HCT116 (cell line): ENCODE results near the gene FRRS1. TPM values are rescaled to one million over a fixed set of nuclear protein-coding genes. Genes with fewer than 3 reads are reported as not detected.

Source experiments
- ATAC-seq: fragments of 200-7000 bp; cut with Tn5 transposase; 2 replicates; pipeline ENCODE4 v1.9.1; 2020; ENCODE audit warnings: mild to moderate bottlenecking, moderate library complexity
- BruUV-seq: library from RNA; stranded (reverse); fragments of 400-500 nt; replicated peaks from 2 replicates; lab custom pipeline; 2021; lab: Mats Ljungman, UMichigan
- CTCF ChIA-PET: fragments of 300-600 bp; sonication (Branson Sonifier 250); formaldehyde crosslinking; loops from one replicate; lab custom pipeline; 2021; ENCODE audit warnings: antibody characterized with exemption; lab: Charles Lee
- POLR2A ChIA-PET: fragments of 300-600, 350-600 bp; sonication (Branson Sonifier 250); formaldehyde crosslinking; loops from one replicate; lab custom pipeline; 2021; ENCODE audit warnings: antibody characterized with exemption; lab: Charles Lee
- RAD21 ChIA-PET, 2 experiments: fragments of 300-600 bp; sonication (Branson Sonifier 250); formaldehyde crosslinking; loops; one replicate each; lab custom pipeline; 2023; ENCODE audit warnings: low total read pairs in 2 of 2; ENCODE audit not compliant: uncharacterized antibody in 2 of 2, unreplicated experiment in 2 of 2, low non-redundant PET in 1 of 2; lab: Charles Lee
- DNase-seq: peaks from one replicate; pipeline ENCODE4 v3.0.0-alpha.2; 2010; ENCODE audit warnings: low read depth, low spot score
- H2AFZ ChIP-seq: fragments of 200-600 bp; shearing (Covaris generic), sonication (generic); 2 replicates; pipeline ENCODE4 v1.6.1; 2017; ENCODE audit warnings: low read depth, mixed run types, mixed read lengths, antibody characterized with exemption, low read length; ENCODE audit not compliant: poor library complexity, severe bottlenecking
- H3K27ac ChIP-seq: 2 replicates; pipeline ENCODE4 v1.5.1; 2012; ENCODE audit warnings: low read depth, low read length
- H3K27me3 ChIP-seq: fragments of 200-600 bp; sonication (generic); 2 replicates; pipeline ENCODE4 v1.6.1; 2016; ENCODE audit warnings: mixed run types, low read length, mixed read lengths; ENCODE audit not compliant: insufficient read depth
- H3K36me3 ChIP-seq, 2 experiments: fragments of 200-500 bp in 1 of 2; fragments of 200-600 bp in 1 of 2; sonication (Bioruptor generic) in 1 of 2; sonication (generic) in 1 of 2; 2 replicates each; pipeline versions ENCODE4 v1.5.1 to v1.6.1; 2014 to 2016; ENCODE audit warnings: low read length in 2 of 2, inconsistent platforms in 1 of 2, mixed read lengths in 1 of 2, mixed run types in 1 of 2; ENCODE audit not compliant: insufficient read depth in 2 of 2, control insufficient read depth in 1 of 2
- H3K4me1 ChIP-seq, 2 experiments: fragments of 200-600 bp in 1 of 2; sonication (generic) in 1 of 2; 2 replicates each; pipeline versions ENCODE4 v1.5.1 to v1.6.1; 2012 to 2017; ENCODE audit warnings: low read length in 2 of 2, inconsistent platforms in 1 of 2, mild to moderate bottlenecking in 1 of 2, mixed read lengths in 1 of 2, mixed run types in 1 of 2, moderate library complexity in 1 of 2; ENCODE audit not compliant: insufficient read depth in 2 of 2, control insufficient read depth in 1 of 2
- H3K4me2 ChIP-seq: fragments of 200-600 bp; sonication (generic); 2 replicates; pipeline ENCODE4 v1.6.1; 2017; ENCODE audit warnings: mixed run types, low read length, mixed read lengths
- H3K4me3 ChIP-seq, 2 experiments: fragments of 200-600 bp in 1 of 2; sonication (generic) in 1 of 2; replicated peaks in 1 of 2; 2 replicates each; pipeline ENCODE4 v1.5.1; 2011 to 2016; ENCODE audit warnings: low read length in 2 of 2, control low read depth in 1 of 2, low read depth in 1 of 2, mild to moderate bottlenecking in 1 of 2, mixed read lengths in 1 of 2, mixed run types in 1 of 2
- H3K79me2 ChIP-seq: fragments of 200-600 bp; sonication (generic); 2 replicates; pipeline ENCODE4 v1.6.1; 2017; ENCODE audit warnings: mild to moderate bottlenecking, mixed run types, low read length, moderate library complexity, mixed read lengths; ENCODE audit not compliant: insufficient read depth
- H3K9ac ChIP-seq: fragments of 200-600 bp; sonication (generic); 2 replicates; pipeline ENCODE4 v1.6.1; 2016; ENCODE audit warnings: low read length, mixed read lengths
- H3K9me2 ChIP-seq: fragments of 200-600 bp; sonication (generic), shearing (Covaris generic); 2 replicates; pipeline ENCODE4 v1.6.1; 2017; ENCODE audit warnings: mixed run types, mild to moderate bottlenecking, moderate library complexity; ENCODE audit not compliant: insufficient read depth
- H3K9me3 ChIP-seq, 2 experiments: fragments of 200-500 bp in 1 of 2; fragments of 200-600 bp in 1 of 2; sonication (Bioruptor generic) in 1 of 2; sonication (generic) in 1 of 2; 2 replicates each; pipeline ENCODE4 v1.6.1; 2014 to 2017; ENCODE audit warnings: low read length in 2 of 2, mixed read lengths in 2 of 2, inconsistent platforms in 1 of 2, low read depth in 1 of 2, mild to moderate bottlenecking in 1 of 2, mixed run types in 1 of 2, moderate library complexity in 1 of 2; ENCODE audit not compliant: control insufficient read depth in 1 of 2, insufficient read depth in 1 of 2
- H4K20me1 ChIP-seq: fragments of 200-600 bp; sonication (generic), shearing (Covaris generic); 2 replicates; pipeline ENCODE4 v1.6.1; 2017; ENCODE audit warnings: mixed run types, mild to moderate bottlenecking, moderate library complexity; ENCODE audit not compliant: insufficient read depth
- ATF3 ChIP-seq: IDR thresholded peaks from 2 replicates; pipeline ENCODE4 v1.6.1; 2012
- CBX3 ChIP-seq: IDR thresholded peaks from 2 replicates; pipeline ENCODE4 v1.6.1; 2012; ENCODE audit warnings: low read depth
- CEBPB ChIP-seq: IDR thresholded peaks from 2 replicates; pipeline ENCODE4 v1.6.1; 2012; ENCODE audit warnings: low read depth
- CTCF ChIP-seq, 3 experiments: fragments of 200-600 bp in 1 of 3; sonication (generic) in 1 of 3; IDR thresholded peaks in 2 of 3; conservative IDR thresholded peaks in 1 of 3; 2 replicates each; pipeline ENCODE4 v1.5.1; 2012 to 2017; ENCODE audit warnings: low read depth in 2 of 3, low read length in 2 of 3, antibody characterized with exemption in 1 of 3, borderline replicate concordance in 1 of 3, control low read depth in 1 of 3, mild to moderate bottlenecking in 1 of 3, mixed read lengths in 1 of 3, mixed run types in 1 of 3, moderate library complexity in 1 of 3; ENCODE audit not compliant: insufficient read depth in 1 of 3
- EGR1 ChIP-seq: IDR thresholded peaks from 2 replicates; pipeline ENCODE4 v1.6.1; 2012; ENCODE audit warnings: low read depth
- ELF1 ChIP-seq: IDR thresholded peaks from 2 replicates; pipeline ENCODE4 v1.6.1; 2012; ENCODE audit warnings: low read depth, borderline replicate concordance
- EZH2 ChIP-seq: fragments of 200-600 bp; sonication (generic); IDR thresholded peaks from 2 replicates; pipeline ENCODE4 v1.6.1; 2017; ENCODE audit warnings: antibody characterized with exemption, mixed run types
- EZH2phosphoT487 ChIP-seq: fragments of 200-600 bp; IDR thresholded peaks from 2 replicates; pipeline ENCODE4 v1.6.1; 2018; ENCODE audit warnings: antibody characterized with exemption, borderline replicate concordance
- FOSL1 ChIP-seq: IDR thresholded peaks from 2 replicates; pipeline ENCODE4 v1.6.1; 2012; ENCODE audit warnings: low read depth
- MAX ChIP-seq: IDR thresholded peaks from 2 replicates; pipeline ENCODE4 v1.6.1; 2012
- POLR2AphosphoS5 ChIP-seq: IDR thresholded peaks from 2 replicates; pipeline ENCODE4 v1.6.1; 2011; ENCODE audit warnings: mild to moderate bottlenecking, low read depth, low read length, moderate library complexity
- REST ChIP-seq: IDR thresholded peaks from 2 replicates; pipeline ENCODE4 v1.6.1; 2012; ENCODE audit warnings: low read depth
- SIN3A ChIP-seq: IDR thresholded peaks from 2 replicates; pipeline ENCODE4 v1.6.1; 2012; ENCODE audit warnings: low read depth
- SP1 ChIP-seq: IDR thresholded peaks from 2 replicates; pipeline ENCODE4 v1.6.1; 2012; ENCODE audit warnings: low read depth
- SRF ChIP-seq: IDR thresholded peaks from 2 replicates; pipeline ENCODE4 v1.6.1; 2012; ENCODE audit warnings: low read depth
- TCF7L2 ChIP-seq: IDR thresholded peaks from 2 replicates; pipeline ENCODE4 v1.7.0; 2011; ENCODE audit warnings: borderline replicate concordance, inconsistent platforms; ENCODE audit not compliant: insufficient read depth, insufficient read length; ENCODE audit errors: extremely low read depth
- YY1 ChIP-seq: IDR thresholded peaks from 2 replicates; pipeline ENCODE4 v1.6.1; 2011; ENCODE audit warnings: low read length, low read depth, moderate library complexity, mild to moderate bottlenecking; ENCODE audit not compliant: insufficient replicate concordance; ENCODE audit errors: extremely low read depth
- ZNF274 ChIP-seq: fragments of 200-500 bp; sonication (Bioruptor generic); IDR thresholded peaks from 2 replicates; pipeline ENCODE4 v1.6.1; 2014; ENCODE audit warnings: mild to moderate bottlenecking, low read depth, low read length, inconsistent platforms
- intact Hi-C: fragments of 100-400 bp; cut with micrococcal nuclease; formaldehyde crosslinking; loops from 2 replicates; pipeline ENCODE4 v1.10.0; 2022
- total RNA-seq: library from RNA; stranded (reverse); gene quantifications from one replicate; pipeline ENCODE4 v1.2.1, GENCODE V29; 2021; ENCODE audit not compliant: unreplicated experiment

The FRRS1 gene
- total RNA-seq, 1 experiment from 2014 or later: 19.8 TPM

DNA sequence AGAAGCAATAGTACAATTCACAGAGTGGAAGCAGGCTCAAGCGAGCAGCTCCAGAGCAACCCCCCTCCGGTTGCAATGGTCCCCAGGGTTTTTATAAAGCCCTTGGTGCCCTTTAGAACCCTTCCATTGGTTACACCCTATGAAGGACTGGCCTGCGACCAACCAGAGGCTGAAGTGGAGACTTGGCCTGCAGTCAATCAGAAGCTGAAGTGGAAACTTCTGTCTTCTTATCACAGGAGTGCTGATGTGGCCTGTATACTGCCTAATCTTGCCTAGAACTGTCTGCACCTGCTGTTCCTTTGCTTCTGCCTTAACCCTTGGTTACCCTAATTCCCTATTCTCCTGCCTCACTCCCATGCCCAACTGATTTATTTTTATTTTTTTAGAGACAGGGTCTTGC lies 15.4 kb upstream of the FRRS1 start:
- no peak overlapping the region for H2AFZ ChIP-seq
- no peaks in the 10 kb centered on the region for H3K9me2 ChIP-seq
- no TSS peak for BruUV-seq
- H4K20me1 ChIP-seq: no peaks in the 10 kb centered on the region
- DNase-seq (no peak), ATAC-seq (no peak)
- POLR2A ChIA-PET: no interaction called here
- no peaks in the 10 kb centered on the region; the same call in 1 of the 2 replicates for H3K27me3 ChIP-seq
- H3K9me3 ChIP-seq: no peaks in the 10 kb centered on the region
- no peak overlapping the region for H3K4me2 ChIP-seq
- CTCF ChIA-PET: no interaction called here
- intact Hi-C loops: no loop called here
- no peaks in the 10 kb centered on the region for H3K4me1 ChIP-seq
- H3K79me2 ChIP-seq: no peaks in the 10 kb centered on the region
- TF ChIP-seq SIN3A (no peak), FOSL1 (no peak), EZH2phosphoT487 (no peak), POLR2AphosphoS5 (no peak), YY1 (no peak), ZNF274 (no peak), CEBPB (no peak), EZH2 (no peak), SP1 (no peak), MAX (no peak), TCF7L2 (no peak), REST (no peak), SRF (no peak), ATF3 (no peak), EGR1 (no peak), CTCF (IDR thresholded peaks at IDR 0.05 in 2 of 3, conservative IDR thresholded peaks at IDR 0.05 in 1 of 3; ENCODE audit: borderline replicate concordance in 1 of 3, insufficient read depth in 1 of 3, low read depth in 2 of 3, low read length in 2 of 3) (no peak), CBX3 (no peak), ELF1 (no peak)
- RAD21 ChIA-PET: no interaction called here
- H3K27ac ChIP-seq: no peak overlapping the region
- H3K36me3 ChIP-seq: no peaks in the 10 kb centered on the region
- H3K4me3 ChIP-seq: no peak overlapping the region
- H3K9ac ChIP-seq: no peak overlapping the region
